B cell (primary cell): ENCODE results near the gene DLD. TPM values are rescaled to one million over a fixed set of nuclear protein-coding genes. Genes with fewer than 3 reads are reported as not detected.

Experiments used
- ATAC-seq: fragments of 200-7000 bp; cut with Tn5 transposase; one replicate; pipeline ENCODE4 v1.10.0; 2021; ENCODE audit warnings: low read depth, mild to moderate bottlenecking, moderate number of reproducible peaks, moderate library complexity
- CTCF ChIA-PET: fragments of 350-600 bp; sonication (Branson Sonifier 250); formaldehyde crosslinking; loops from one replicate; lab custom pipeline; 2021; ENCODE audit warnings: antibody characterized with exemption, inconsistent platforms; lab: Charles Lee
- POLR2A ChIA-PET: fragments of 350-600 bp; sonication (Branson Sonifier 250); formaldehyde crosslinking; loops from one replicate; lab custom pipeline; 2021; ENCODE audit warnings: antibody characterized with exemption; lab: Charles Lee
- DNase-seq: peaks from one replicate; pipeline ENCODE4 v3.0.0; 2013
- H2AFZ ChIP-seq: 2 replicates; pipeline ENCODE4 v1.6.1; 2012; ENCODE audit warnings: mild to moderate bottlenecking, low read depth, low read length; ENCODE audit not compliant: insufficient read depth, poor library complexity, severe bottlenecking
- H3K27ac ChIP-seq, 2 donors: 1 replicate in 1 of 2; 2 replicates in 1 of 2; pipeline ENCODE4 v1.5.1; 2012 to 2013; ENCODE audit warnings: low read length in 2 of 2, mild to moderate bottlenecking in 2 of 2, moderate library complexity in 1 of 2
- H3K27me3 ChIP-seq, 4 experiments: fragments of 200-600 bp in 1 of 4; sonication (generic) in 1 of 4; replicated peaks in 1 of 4; 1 replicate in 2 of 4; 2 replicates in 2 of 4; pipeline versions ENCODE4 v1.6.1 to v1.7.0; 2013 to 2016; ENCODE audit warnings: low read length in 3 of 4, mild to moderate bottlenecking in 2 of 4, mixed read lengths in 1 of 4, moderate library complexity in 1 of 4; ENCODE audit not compliant: insufficient read depth in 4 of 4, control insufficient read depth in 3 of 4; ENCODE audit errors: control extremely low read depth in 1 of 4
- H3K36me3 ChIP-seq, 2 experiments: replicated peaks in 1 of 2; 1 replicate in 1 of 2; 2 replicates in 1 of 2; pipeline versions ENCODE4 v1.6.1 to v1.7.1; 2013; ENCODE audit warnings: low read length in 1 of 2; ENCODE audit not compliant: insufficient read depth in 2 of 2, control insufficient read depth in 1 of 2; ENCODE audit errors: control extremely low read depth in 1 of 2, extremely low read depth in 1 of 2
- H3K4me1 ChIP-seq, 2 donors: fragments of 200-600 bp in 1 of 2; sonication (generic) in 1 of 2; 1 replicate in 1 of 2; 2 replicates in 1 of 2; pipeline versions ENCODE4 v1.5.1 to v1.6.1; 2013 to 2017; ENCODE audit warnings: low read length in 2 of 2; ENCODE audit not compliant: control insufficient read depth in 2 of 2, insufficient read depth in 2 of 2
- H3K4me2 ChIP-seq: replicated peaks from 2 replicates; pipeline ENCODE3; 2012; ENCODE audit warnings: mild to moderate bottlenecking, low read depth, low read length; ENCODE audit not compliant: poor library complexity, severe bottlenecking
- H3K4me3 ChIP-seq, 5 experiments: fragments of 200-600 bp in 1 of 5; sonication (generic) in 1 of 5; 1 replicate in 3 of 5; 2 replicates in 2 of 5; pipeline versions ENCODE4 v1.5.1 to v1.7.0; 2011 to 2016; ENCODE audit warnings: low read length in 4 of 5, mild to moderate bottlenecking in 4 of 5, low read depth in 2 of 5, control low read depth in 1 of 5, moderate library complexity in 1 of 5; ENCODE audit not compliant: insufficient read depth in 1 of 5; ENCODE audit errors: control extremely low read depth in 1 of 5, extremely low read depth in 1 of 5
- H3K79me2 ChIP-seq: fragments of 200-600 bp; sonication (generic); one replicate; pipeline ENCODE4 v1.6.0; 2016; ENCODE audit warnings: low read length; ENCODE audit not compliant: control insufficient read depth, insufficient read depth
- H3K9ac ChIP-seq: fragments of 200-600 bp; sonication (generic); 2 replicates; pipeline ENCODE4 v1.6.1; 2017; ENCODE audit warnings: mild to moderate bottlenecking, low read length, moderate library complexity
- H3K9me3 ChIP-seq, 3 donors: one replicate each; pipeline versions ENCODE4 v1.6.1 to v1.7.1; 2013; ENCODE audit warnings: low read length in 2 of 3; ENCODE audit not compliant: control insufficient read depth in 2 of 3, insufficient read depth in 1 of 3; ENCODE audit errors: control extremely low read depth in 1 of 3
- H4K20me1 ChIP-seq: 2 replicates; pipeline ENCODE4 v1.6.0; 2012; ENCODE audit warnings: mild to moderate bottlenecking, low read length; ENCODE audit not compliant: insufficient read depth, control insufficient read depth, poor library complexity, severe bottlenecking
- H3K27ac Mint-ChIP-seq: one replicate; pipeline ENCODE4 v1.8.0; 2021; ENCODE audit warnings: mixed read lengths
- H3K27me3 Mint-ChIP-seq: one replicate; pipeline ENCODE4 v1.8.0; 2021; ENCODE audit warnings: mixed read lengths
- H3K4me1 Mint-ChIP-seq: one replicate; pipeline ENCODE4 v1.8.0; 2021; ENCODE audit warnings: mixed read lengths
- H3K4me3 Mint-ChIP-seq: one replicate; pipeline ENCODE4 v1.8.0; 2021; ENCODE audit warnings: mixed read lengths
- H3K9me3 Mint-ChIP-seq: one replicate; pipeline ENCODE4 v1.8.0; 2022; ENCODE audit warnings: mixed read lengths; ENCODE audit not compliant: insufficient read depth
- CTCF ChIP-seq: fragments of 200-600 bp; IDR thresholded peaks from one replicate; pipeline ENCODE4 v1.8.0; 2022; ENCODE audit warnings: antibody characterized with exemption, mild to moderate bottlenecking
- EZH2 ChIP-seq: IDR thresholded peaks from 2 replicates; pipeline ENCODE4 v1.6.1; 2012; ENCODE audit warnings: borderline replicate concordance, low read depth, mild to moderate bottlenecking, moderate library complexity, low read length; ENCODE audit not compliant: insufficient read depth, poor library complexity, severe bottlenecking
- WGBS: methylation state at CpG from one replicate; pipeline ENCODE4 v1.1.5; 2013; ENCODE audit warnings: missing lambda C conversion rate; ENCODE audit not compliant: insufficient coverage; 5-methylcytosine and 5-hydroxymethylcytosine counted together
- intact Hi-C: fragments of 100-400 bp; cut with micrococcal nuclease; formaldehyde crosslinking; loops from one replicate; pipeline ENCODE4 v1.10.0; 2022
- polyA plus RNA-seq: library from polyadenylated mRNA; depleted of rRNA; stranded (reverse); fragments of >200 nt; gene quantifications from 2 replicates; pipeline ENCODE4 v1.2.3, GENCODE V29; 2012
- total RNA-seq, 2 donors: library from RNA; stranded (reverse); fragments of 120-200 nt in 1 of 2; gene quantifications; 1 replicate in 1 of 2; 2 replicates in 1 of 2; pipeline versions ENCODE4 v1.2.3 to v1.2.4, GENCODE V29; 2013 to 2022

Gene DLD
- total and polyA plus RNA-seq, 2 donors (not counting 1 experiment from before 2014, with no cell fraction given), result 26.7 to 47.9 TPM

GRCh38 chr7:107858280-107858679, 32.7 kb upstream of the DLD start:
- no peak for DNase-seq
- Histone ChIP-seq H2AFZ (no peak overlapping the region), H3K27me3 (no peaks in the 10 kb centered on the region), H4K20me1 (no peaks in the 10 kb centered on the region), H3K9ac (no peak overlapping the region), H3K4me1 (peaks cover 0 to 8% of the 10 kb centered on the region in 2 donors), H3K36me3 (no peaks in the 10 kb centered on the region), H3K27ac (no peak overlapping the region), H3K4me2 (no peak overlapping the region), H3K4me3 (no peak overlapping the region), H3K79me2 (no peaks in the 10 kb centered on the region), H3K9me3 (no peaks in the 10 kb centered on the region)
- intact Hi-C loops, result no loop called here
- no peak for TF ChIP-seq EZH2
- TF ChIP-seq CTCF, result no peak
- CTCF ChIA-PET, result no interaction called here
- H3K9me3 Mint-ChIP-seq, result no peaks in the 10 kb centered on the region
- H3K4me3 Mint-ChIP-seq, result no peak overlapping the region
- 86% methylated on average over 5 of the region's 5 CpGs for WGBS
- peaks cover 24% of the 10 kb centered on the region for H3K27me3 Mint-ChIP-seq
- no peak overlapping the region for H3K27ac Mint-ChIP-seq
- H3K4me1 Mint-ChIP-seq, result peaks cover 7% of the 10 kb centered on the region
- no peak for ATAC-seq
- POLR2A ChIA-PET, result no interaction called here

- no peak overlapping the region for H3K4me3 ChIP-seq
- ATAC-seq (no peak), DNase-seq (no peak)
- H2AFZ ChIP-seq, result no peak overlapping the region
- Mint-ChIP-seq H3K9me3 (no peaks in the 10 kb centered on the region), H3K4me3 (no peak overlapping the region), H3K27ac (no peak overlapping the region), H3K4me1 (peaks cover 7% of the 10 kb centered on the region), H3K27me3 (peaks cover 15% of the 10 kb centered on the region)
- H3K27ac ChIP-seq, result no peak overlapping the region
- no peak overlapping the region for H3K4me2 ChIP-seq
- intact Hi-C loops, result no loop called here
- no peaks in the 10 kb centered on the region for H3K36me3 ChIP-seq
- H4K20me1 ChIP-seq, result no peaks in the 10 kb centered on the region
- H3K4me1 ChIP-seq, result peaks cover 0 to 8% of the 10 kb centered on the region in 2 donors
- no peaks in the 10 kb centered on the region for H3K27me3 ChIP-seq
- no peak for TF ChIP-seq EZH2
- TF ChIP-seq CTCF, result no peak
- 97% methylated on average over 7 of the region's 9 CpGs for WGBS
- POLR2A ChIA-PET, result no interaction called here
- H3K9me3 ChIP-seq, result no peaks in the 10 kb centered on the region
- H3K9ac ChIP-seq, result no peak overlapping the region
- H3K79me2 ChIP-seq, result no peaks in the 10 kb centered on the region
- CTCF ChIA-PET, result interaction anchor here (1.5 kb wide), 1 partner anchor 13 kb away, joined by 3 read pairs; no protein-coding TSS in a partner anchor
Observed at GRCh38 chr7:107860279-107860961, 30.6 kb upstream of the DLD start.
